Endodermal cell (in vitro differentiated cells): ENCODE results near the gene KBTBD12. TPM values are rescaled to one million over a fixed set of nuclear protein-coding genes. Genes with fewer than 3 reads are reported as not detected.

Experiments
- DNase-seq: peaks from one replicate; pipeline ENCODE4 v3.0.0-alpha.2; 2017
- H3K27ac ChIP-seq: 2 replicates; pipeline ENCODE4 v1.5.1; 2013; ENCODE audit warnings: mild to moderate bottlenecking, low read depth, low read length, moderate library complexity
- H3K27me3 ChIP-seq: 2 replicates; pipeline ENCODE4 v1.6.1; 2013; ENCODE audit warnings: mild to moderate bottlenecking, low read length, moderate library complexity; ENCODE audit not compliant: insufficient read depth, control insufficient read depth, poor library complexity, severe bottlenecking
- H3K36me3 ChIP-seq: 2 replicates; pipeline ENCODE4 v1.7.0; 2013; ENCODE audit warnings: mild to moderate bottlenecking, low read length, moderate library complexity; ENCODE audit not compliant: control insufficient read depth, insufficient read depth
- H3K4me1 ChIP-seq: one replicate; pipeline ENCODE4 v1.7.0; 2013; ENCODE audit warnings: low read length; ENCODE audit not compliant: control insufficient read depth, insufficient read depth
- H3K4me3 ChIP-seq: 2 replicates; pipeline ENCODE4 v1.5.1; 2013; ENCODE audit warnings: mild to moderate bottlenecking, low read length, moderate library complexity
- H3K9ac ChIP-seq: 2 replicates; pipeline ENCODE4 v1.6.1; 2013; ENCODE audit warnings: mild to moderate bottlenecking, low read length, moderate library complexity; ENCODE audit not compliant: poor library complexity, severe bottlenecking; ENCODE audit errors: extremely low read depth
- H3K9me3 ChIP-seq: 2 replicates; pipeline ENCODE4 v1.6.1; 2013; ENCODE audit warnings: mild to moderate bottlenecking, low read length, moderate library complexity; ENCODE audit not compliant: control insufficient read depth
- H3K27ac Mint-ChIP-seq: 2 replicates; pipeline ENCODE4 v1.8.0; 2020; ENCODE audit warnings: mixed read lengths
- H3K27me3 Mint-ChIP-seq: 2 replicates; pipeline ENCODE4 v1.8.0; 2021; ENCODE audit warnings: mild to moderate bottlenecking, mixed read lengths; ENCODE audit not compliant: insufficient read depth
- H3K36me3 Mint-ChIP-seq: 2 replicates; pipeline ENCODE4 v1.8.0; 2020; ENCODE audit warnings: low read depth, mixed read lengths
- H3K4me1 Mint-ChIP-seq: 2 replicates; pipeline ENCODE4 v1.8.0; 2020; ENCODE audit warnings: mixed read lengths
- H3K4me3 Mint-ChIP-seq: 2 replicates; pipeline ENCODE4 v1.8.0; 2020; ENCODE audit warnings: mild to moderate bottlenecking, moderate library complexity, mixed read lengths
- H3K9me3 Mint-ChIP-seq: 2 replicates; pipeline ENCODE4 v1.8.0; 2020; ENCODE audit warnings: mild to moderate bottlenecking, mixed read lengths
- CTCF ChIP-seq: fragments of 200-600 bp; sonication (generic); conservative IDR thresholded peaks from 2 replicates; pipeline ENCODE4 v1.5.0; 2021; ENCODE audit warnings: antibody characterized with exemption, mild to moderate bottlenecking
- WGBS, 2 experiments: methylation state at CpG; one replicate each; pipeline versions ENCODE4 v1.1.5 to v1.1.7; 2013; ENCODE audit warnings: missing lambda C conversion rate in 2 of 2, mixed read lengths in 1 of 2; ENCODE audit not compliant: insufficient coverage in 1 of 2, insufficient read length in 1 of 2; 5-methylcytosine and 5-hydroxymethylcytosine counted together
- total RNA-seq, 2 donors: library from RNA; stranded (reverse); fragmentation: NEBNext Ultra II Directional in 1 of 2; extraction: Animal tissue kit (Norgen Biotek cat#: 25700) in 1 of 2; gene quantifications; 2 replicates in 1 of 2; 3 replicates in 1 of 2; pipeline ENCODE4 v1.2.1, GENCODE V29; 2021

The KBTBD12 gene
- total RNA-seq, 2 donors from 2014 or later: 0.24 to 0.42 TPM

- no peak overlapping the region for H3K27ac ChIP-seq
- Mint-ChIP-seq H3K36me3 (peaks cover 5% of the 10 kb centered on the region), H3K27ac (no peak overlapping the region), H3K9me3 (peaks cover 15% of the 10 kb centered on the region), H3K27me3 (peaks cover 2% of the 10 kb centered on the region), H3K4me3 (no peak overlapping the region), H3K4me1 (no peaks in the 10 kb centered on the region)
- no peaks in the 10 kb centered on the region for H3K36me3 ChIP-seq
- H3K27me3 ChIP-seq: no peaks in the 10 kb centered on the region
- no peak for TF ChIP-seq CTCF
- H3K4me3 ChIP-seq: no peak overlapping the region
- 87 to 92% methylated on average over 3 to 4 of the region's 4 CpGs for WGBS, 2 experiments
- no peaks in the 10 kb centered on the region for H3K4me1 ChIP-seq
- no peak for DNase-seq
- no peaks in the 10 kb centered on the region for H3K9me3 ChIP-seq
- H3K9ac ChIP-seq: no peak overlapping the region
Measured at GRCh38 chr3:127887321-127887720, 27.7 kb upstream of the KBTBD12 start.

- Histone ChIP-seq H3K36me3 (no peaks in the 10 kb centered on the region), H3K9me3 (no peaks in the 10 kb centered on the region), H3K4me1 (no peaks in the 10 kb centered on the region), H3K9ac (no peak overlapping the region), H3K4me3 (no peak overlapping the region), H3K27me3 (no peaks in the 10 kb centered on the region), H3K27ac (no peak overlapping the region)
- 94 to 100% methylated on average over 4 of the region's 4 CpGs for WGBS, 2 experiments
- H3K36me3 Mint-ChIP-seq: peaks cover 5% of the 10 kb centered on the region
- peaks cover 15% of the 10 kb centered on the region for H3K9me3 Mint-ChIP-seq
- peaks cover 2% of the 10 kb centered on the region for H3K27me3 Mint-ChIP-seq
- no peak for DNase-seq
- TF ChIP-seq CTCF: no peak
- H3K4me1 Mint-ChIP-seq: peaks cover 2% of the 10 kb centered on the region
- H3K27ac Mint-ChIP-seq: no peak overlapping the region
- no peak overlapping the region for H3K4me3 Mint-ChIP-seq
Measured at GRCh38 chr3:127888156-127888555, 26.9 kb upstream of the KBTBD12 start.

GRCh38 chr3:127888564-127889107, 26.4 kb upstream of the KBTBD12 start:
- Mint-ChIP-seq H3K9me3 (peaks cover 15% of the 10 kb centered on the region), H3K27me3 (peaks cover 2% of the 10 kb centered on the region), H3K27ac (no peak overlapping the region), H3K4me1 (peaks cover 6% of the 10 kb centered on the region), H3K4me3 (no peak overlapping the region), H3K36me3 (peaks cover 5% of the 10 kb centered on the region)
- H3K4me1 ChIP-seq: no peaks in the 10 kb centered on the region
- H3K27ac ChIP-seq: no peak overlapping the region
- no peak for TF ChIP-seq CTCF
- DNase-seq: no peak
- H3K9me3 ChIP-seq: no peaks in the 10 kb centered on the region
- 88 to 92% methylated on average over 8 of the region's 8 CpGs for WGBS, 2 experiments
- no peaks in the 10 kb centered on the region for H3K27me3 ChIP-seq
- H3K36me3 ChIP-seq: no peaks in the 10 kb centered on the region
- no peak overlapping the region for H3K9ac ChIP-seq
- H3K4me3 ChIP-seq: no peak overlapping the region
